Breast epithelium (tissue), 4 donors: ENCODE measurements around the gene KPNA1. TPM values are rescaled to one million over a fixed set of nuclear protein-coding genes. Genes with fewer than 3 reads are reported as not detected.
"Not testable (repeated sequence)": the region's sequence is repeated elsewhere in the genome, so short reads cannot be mapped to it uniquely, and the experiment has no call there.

Source experiments
- DNase-seq, 2 donors: peaks; one replicate each; pipeline ENCODE4 v3.0.0-alpha.2; 2019; ENCODE audit warnings: low spot score in 2 of 2
- H3K27ac ChIP-seq, 2 donors: fragments of 200-600 bp; sonication (generic) in 1 of 2; one replicate each; pipeline ENCODE4 v1.5.1; 2016 to 2019; ENCODE audit warnings: mild to moderate bottlenecking in 1 of 2
- H3K27me3 ChIP-seq, 2 donors: fragments of 200-600 bp; sonication (generic) in 1 of 2; one replicate each; pipeline versions ENCODE4 v1.5.1 to v1.6.0; 2017 to 2019; ENCODE audit warnings: control low read depth in 1 of 2, mild to moderate bottlenecking in 1 of 2
- H3K36me3 ChIP-seq: fragments of 200-600 bp; one replicate; pipeline ENCODE4 v1.5.1; 2019
- H3K4me1 ChIP-seq, 2 donors: fragments of 200-600 bp; sonication (generic); one replicate each; pipeline ENCODE4 v1.5.1; 2016 to 2019; ENCODE audit warnings: control low read depth in 1 of 2
- H3K4me3 ChIP-seq, 3 donors: fragments of 200-600 bp; sonication (generic); 1 replicate in 2 of 3; 2 replicates in 1 of 3; pipeline ENCODE4 v1.5.1; 2016 to 2019; ENCODE audit warnings: mild to moderate bottlenecking in 3 of 3, moderate library complexity in 2 of 3
- H3K9me3 ChIP-seq, 2 donors: fragments of 200-600 bp; sonication (generic) in 1 of 2; one replicate each; pipeline ENCODE4 v1.5.1; 2016 to 2019; ENCODE audit warnings: control low read depth in 1 of 2
- POLR2A ChIP-seq: fragments of 450-650 bp; IDR thresholded peaks from one replicate; pipeline ENCODE4 v1.6.1; 2016; ENCODE audit warnings: antibody characterized with exemption, mild to moderate bottlenecking, moderate library complexity
- POLR2AphosphoS5 ChIP-seq, 3 donors: sonication (generic); formaldehyde crosslinking; IDR thresholded peaks; one replicate each; pipeline ENCODE4 v1.6.1; 2017; ENCODE audit warnings: antibody characterized with exemption in 3 of 3
- intact Hi-C: fragments of 100-400 bp; cut with DNase I; formaldehyde crosslinking; loops from one replicate; pipeline ENCODE4 v1.15.1; 2023; ENCODE audit warnings: low total_unique reads
- total RNA-seq, 3 donors: library from RNA; depleted of rRNA; stranded (reverse); fragments of >200 nt; gene quantifications; one replicate each; pipeline ENCODE4 v1.1.0, GENCODE V29; 2016
- TF ChIP-seq, protein P1 (sequence below), 3 donors: fragments of 450-650 bp; IDR thresholded peaks; one replicate each; pipeline ENCODE4 v1.5.1; 2016 to 2017; ENCODE audit warnings: antibody characterized with exemption in 3 of 3, mild to moderate bottlenecking in 3 of 3, moderate library complexity in 3 of 3

Gene KPNA1
- total RNA-seq, 3 donors from 2014 or later: 40.3 to 51.7 (median 42.4) TPM

DNA sequence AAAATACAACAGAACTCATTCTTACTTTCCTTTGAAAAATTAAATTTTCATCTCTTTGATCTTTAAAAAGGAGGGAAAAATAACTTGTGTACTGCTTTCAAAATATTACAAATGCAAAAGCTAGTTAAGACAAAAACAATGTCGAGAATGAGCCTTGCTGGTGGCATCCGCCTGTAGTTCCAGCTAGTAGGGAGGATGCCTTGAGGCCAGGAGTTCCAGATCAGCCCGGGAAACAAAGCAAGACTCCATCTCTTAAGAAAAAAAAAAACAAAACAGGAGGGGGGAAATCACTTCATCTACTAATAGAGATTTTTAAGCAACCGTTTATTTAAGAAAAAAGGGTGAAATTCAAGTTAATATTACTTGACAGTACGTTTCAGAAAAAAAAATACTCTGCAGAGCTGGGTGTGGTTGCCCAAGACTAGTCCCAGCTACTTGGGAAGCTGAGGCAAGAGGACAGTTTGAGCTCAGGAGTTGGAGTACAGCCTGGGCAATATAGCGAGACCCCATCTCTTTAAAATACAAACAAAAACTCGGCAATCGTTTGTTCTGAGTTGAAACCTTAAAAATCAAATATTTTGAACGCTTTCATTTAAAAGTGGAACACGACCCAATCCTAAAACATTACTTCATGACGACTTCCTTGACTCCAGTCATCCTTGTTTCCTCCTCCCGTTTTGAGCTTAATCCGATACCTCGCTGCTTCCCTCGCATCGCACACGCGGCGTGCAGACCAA lies 1.2 kb downstream of the KPNA1 start:
- no peaks in the 10 kb centered on the region for H3K27me3 ChIP-seq
- H3K27ac ChIP-seq: peak overlapping the region; percentile 98 to 99
- no peaks in the 10 kb centered on the region for H3K36me3 ChIP-seq
- peak overlapping the region; percentile 85 to 91 (median 88) for H3K4me3 ChIP-seq
- peak in 1 of 2 donors; percentile 69 for DNase-seq
- no peaks in the 10 kb centered on the region for H3K9me3 ChIP-seq
- intact Hi-C loops: no loop called here
- TF ChIP-seq POLR2AphosphoS5 (IDR thresholded peaks at IDR 0.05): peak in 2 of 3 donors; percentile 11 to 21
- TF ChIP-seq, protein P1, sequence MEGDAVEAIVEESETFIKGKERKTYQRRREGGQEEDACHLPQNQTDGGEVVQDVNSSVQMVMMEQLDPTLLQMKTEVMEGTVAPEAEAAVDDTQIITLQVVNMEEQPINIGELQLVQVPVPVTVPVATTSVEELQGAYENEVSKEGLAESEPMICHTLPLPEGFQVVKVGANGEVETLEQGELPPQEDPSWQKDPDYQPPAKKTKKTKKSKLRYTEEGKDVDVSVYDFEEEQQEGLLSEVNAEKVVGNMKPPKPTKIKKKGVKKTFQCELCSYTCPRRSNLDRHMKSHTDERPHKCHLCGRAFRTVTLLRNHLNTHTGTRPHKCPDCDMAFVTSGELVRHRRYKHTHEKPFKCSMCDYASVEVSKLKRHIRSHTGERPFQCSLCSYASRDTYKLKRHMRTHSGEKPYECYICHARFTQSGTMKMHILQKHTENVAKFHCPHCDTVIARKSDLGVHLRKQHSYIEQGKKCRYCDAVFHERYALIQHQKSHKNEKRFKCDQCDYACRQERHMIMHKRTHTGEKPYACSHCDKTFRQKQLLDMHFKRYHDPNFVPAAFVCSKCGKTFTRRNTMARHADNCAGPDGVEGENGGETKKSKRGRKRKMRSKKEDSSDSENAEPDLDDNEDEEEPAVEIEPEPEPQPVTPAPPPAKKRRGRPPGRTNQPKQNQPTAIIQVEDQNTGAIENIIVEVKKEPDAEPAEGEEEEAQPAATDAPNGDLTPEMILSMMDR (IDR thresholded peaks at IDR 0.05): no peak
- H3K4me1 ChIP-seq: peaks cover 0 to 7% of the 10 kb centered on the region in 2 donors

DNA sequence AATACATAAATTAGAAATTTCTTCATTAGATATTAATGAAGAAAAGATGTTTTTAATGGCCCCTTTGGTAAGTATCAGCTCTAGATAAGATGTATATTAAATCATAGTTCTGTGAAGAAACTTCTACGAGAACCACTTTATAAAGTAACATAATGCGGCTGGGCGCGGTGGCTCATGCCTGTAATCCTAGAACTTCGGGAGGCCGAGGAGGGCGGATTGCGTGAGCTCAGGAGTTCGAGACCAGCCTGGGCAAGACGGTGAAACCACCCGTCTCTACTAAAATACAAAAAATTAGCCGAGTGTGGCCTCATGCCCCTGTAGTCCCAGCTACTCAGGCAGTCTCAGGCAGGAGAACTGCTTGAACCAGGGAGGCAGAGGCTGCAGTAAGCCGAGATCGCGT lies 2.5 kb downstream of the KPNA1 start:
- DNase-seq: no peak
- Histone ChIP-seq H3K27me3 (no peaks in the 10 kb centered on the region), H3K4me3 (no peak overlapping the region), H3K36me3 (no peaks in the 10 kb centered on the region), H3K4me1 (peaks cover 0 to 7% of the 10 kb centered on the region in 2 donors), H3K27ac (no peak overlapping the region), H3K9me3 (no peaks in the 10 kb centered on the region)
- TF ChIP-seq, protein P1 (IDR thresholded peaks at IDR 0.05): no peak
- intact Hi-C loops: no loop called here

DNA sequence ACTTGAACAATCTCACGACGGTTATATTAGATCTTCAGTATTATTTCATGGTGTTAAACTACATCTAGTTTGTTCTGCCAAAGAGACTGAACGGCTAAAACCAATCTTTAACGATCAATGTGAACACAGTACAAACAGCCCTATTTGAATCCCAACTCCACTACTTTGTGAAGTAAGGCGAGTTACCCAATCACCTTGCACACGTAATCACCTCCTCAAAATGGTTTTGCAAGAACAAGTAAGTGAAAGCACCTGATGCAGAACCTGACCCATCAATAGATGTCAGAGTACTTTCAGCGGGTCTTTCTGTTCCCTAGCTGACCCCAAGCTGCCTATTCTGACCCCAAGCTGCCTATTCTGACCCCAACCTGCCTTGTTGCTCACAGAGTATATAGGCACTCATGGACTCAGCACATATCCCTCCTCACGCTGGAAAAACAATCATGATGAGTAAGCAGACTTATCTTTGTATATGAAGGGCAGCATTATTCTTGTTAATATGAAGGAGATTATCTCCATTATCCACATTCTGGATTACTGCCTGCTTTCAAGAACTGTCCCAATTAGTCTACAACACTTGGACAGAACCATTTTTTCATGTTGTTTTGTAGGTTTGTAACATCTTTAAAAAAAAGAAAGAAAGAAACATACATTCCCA lies 3.7 kb downstream of the KPNA1 start:
- intact Hi-C loops: no loop called here
- TF ChIP-seq POLR2AphosphoS5 (IDR thresholded peaks at IDR 0.05) (no peak), POLR2A (no peak)
- TF ChIP-seq, protein P1 (IDR thresholded peaks at IDR 0.05): no peak
- no peak overlapping the region for H3K27ac ChIP-seq

DNA sequence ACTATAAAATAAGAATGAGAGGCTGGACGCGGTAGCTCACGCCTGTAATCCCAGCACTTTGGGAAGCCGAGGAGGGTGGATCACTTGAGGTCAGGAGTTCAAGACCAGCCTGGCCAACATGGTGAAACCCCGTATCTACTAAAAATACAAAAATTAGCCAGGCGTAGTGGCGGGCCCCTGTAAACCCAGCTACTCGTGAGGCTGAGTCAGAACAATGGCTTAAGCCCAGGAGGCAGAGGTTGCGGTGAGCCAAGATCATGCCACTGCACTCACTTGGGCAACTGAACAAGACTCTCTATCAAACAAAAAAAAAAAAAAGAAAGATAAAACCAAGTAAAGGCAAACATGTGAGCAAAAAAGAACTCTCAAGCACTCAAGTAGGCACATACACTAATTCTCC lies 5.8 kb downstream of the KPNA1 start:
- H3K4me3 ChIP-seq, H3K9me3 ChIP-seq, H3K27ac ChIP-seq, intact Hi-C loops, H3K4me1 ChIP-seq, H3K27me3 ChIP-seq, H3K36me3 ChIP-seq, DNase-seq: not testable (repeated sequence)

More for the DNA sequence above, 3.7 kb downstream of the KPNA1 start:
- no peak overlapping the region for H3K4me3 ChIP-seq
- DNase-seq: no peak
- peaks cover 0 to 7% of the 10 kb centered on the region in 2 donors for H3K4me1 ChIP-seq
- H3K27me3 ChIP-seq: no peaks in the 10 kb centered on the region
- no peaks in the 10 kb centered on the region for H3K36me3 ChIP-seq
- no peaks in the 10 kb centered on the region for H3K9me3 ChIP-seq

DNA sequence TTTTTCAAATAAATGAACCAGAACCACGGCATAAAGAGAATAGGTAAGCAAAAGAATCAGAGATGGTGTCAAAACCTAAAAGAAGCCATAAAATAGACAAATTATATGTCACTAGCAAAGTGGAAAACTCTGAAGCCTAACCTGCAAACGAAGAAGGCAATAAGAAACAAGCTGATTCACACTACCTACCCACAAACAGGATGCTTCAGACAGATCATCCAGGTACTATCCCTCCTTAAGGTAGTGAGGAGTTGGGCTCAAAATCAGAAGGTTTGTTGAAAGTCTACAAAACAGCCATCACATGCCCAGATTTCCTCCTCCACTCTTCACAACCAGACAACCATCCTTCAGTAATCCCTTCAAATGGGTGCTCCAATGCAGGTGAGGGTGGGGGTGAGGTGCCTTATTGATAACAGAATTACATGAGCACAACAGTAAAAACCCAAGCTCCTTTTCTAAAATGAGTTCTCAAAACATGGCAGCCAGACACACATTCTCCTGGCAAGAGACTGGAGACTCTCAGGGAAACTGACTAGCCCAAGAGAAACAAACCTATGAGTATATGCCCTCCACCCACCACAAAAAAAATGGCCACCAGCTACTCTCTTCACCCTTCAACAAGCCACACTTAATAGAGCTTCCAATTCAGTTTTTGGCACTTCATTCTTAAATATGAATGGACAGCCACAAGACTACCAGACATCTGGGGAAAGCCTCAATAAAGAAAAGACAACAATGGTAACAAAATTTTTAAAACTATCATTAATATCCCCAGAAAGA lies 6.4 kb downstream of the KPNA1 start:
- no peaks in the 10 kb centered on the region for H3K9me3 ChIP-seq
- no peak overlapping the region for H3K27ac ChIP-seq
- no peak overlapping the region for H3K4me3 ChIP-seq
- no peak for TF ChIP-seq POLR2AphosphoS5 (IDR thresholded peaks at IDR 0.05)
- no peak for TF ChIP-seq POLR2A
- TF ChIP-seq, protein P1 (IDR thresholded peaks at IDR 0.05): no peak
- intact Hi-C loops: no loop called here
- H3K4me1 ChIP-seq: peaks cover 0 to 7% of the 10 kb centered on the region in 2 donors
- H3K36me3 ChIP-seq: no peaks in the 10 kb centered on the region
- H3K27me3 ChIP-seq: no peaks in the 10 kb centered on the region
- DNase-seq: no peak
